AG09309 (cell line): ENCODE results near the gene CCDC73.

Experiments
- DNase-seq: peaks from one replicate; pipeline ENCODE4 v3.0.0-alpha.2; 2010; ENCODE audit warnings: low read depth
- H3K4me3 ChIP-seq: 2 replicates; pipeline ENCODE4 v1.5.1; 2011; ENCODE audit warnings: mild to moderate bottlenecking, low read depth, low read length, moderate library complexity; ENCODE audit not compliant: control insufficient read depth
- TF ChIP-seq, protein P1 (sequence below): IDR thresholded peaks from 2 replicates; pipeline ENCODE4 v1.5.1; 2011; ENCODE audit warnings: mild to moderate bottlenecking, low read depth, low read length, inconsistent platforms; ENCODE audit not compliant: insufficient read depth, control insufficient read depth; ENCODE audit errors: missing control alignments

Gene CCDC73

DNA sequence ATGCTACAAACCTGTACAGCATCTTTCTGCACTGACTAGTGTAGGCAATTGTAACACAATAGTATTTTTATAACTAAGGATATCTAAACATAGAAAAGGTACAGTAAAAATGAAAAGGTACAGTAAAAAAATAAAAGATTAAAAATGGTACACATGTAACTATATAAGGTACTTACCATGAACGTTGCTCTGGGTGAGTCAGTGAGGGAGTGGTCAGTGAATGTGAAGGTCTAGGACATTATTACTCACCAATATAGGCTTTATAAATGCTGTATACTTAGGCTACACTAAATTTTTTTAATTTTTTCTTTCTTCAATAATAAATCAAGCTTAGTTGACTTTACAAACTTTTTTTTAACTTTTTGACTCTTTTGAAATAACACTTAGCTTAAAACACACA lies 150.9 kb downstream of the CCDC73 start:
- no peak for DNase-seq
- TF ChIP-seq, protein P1, sequence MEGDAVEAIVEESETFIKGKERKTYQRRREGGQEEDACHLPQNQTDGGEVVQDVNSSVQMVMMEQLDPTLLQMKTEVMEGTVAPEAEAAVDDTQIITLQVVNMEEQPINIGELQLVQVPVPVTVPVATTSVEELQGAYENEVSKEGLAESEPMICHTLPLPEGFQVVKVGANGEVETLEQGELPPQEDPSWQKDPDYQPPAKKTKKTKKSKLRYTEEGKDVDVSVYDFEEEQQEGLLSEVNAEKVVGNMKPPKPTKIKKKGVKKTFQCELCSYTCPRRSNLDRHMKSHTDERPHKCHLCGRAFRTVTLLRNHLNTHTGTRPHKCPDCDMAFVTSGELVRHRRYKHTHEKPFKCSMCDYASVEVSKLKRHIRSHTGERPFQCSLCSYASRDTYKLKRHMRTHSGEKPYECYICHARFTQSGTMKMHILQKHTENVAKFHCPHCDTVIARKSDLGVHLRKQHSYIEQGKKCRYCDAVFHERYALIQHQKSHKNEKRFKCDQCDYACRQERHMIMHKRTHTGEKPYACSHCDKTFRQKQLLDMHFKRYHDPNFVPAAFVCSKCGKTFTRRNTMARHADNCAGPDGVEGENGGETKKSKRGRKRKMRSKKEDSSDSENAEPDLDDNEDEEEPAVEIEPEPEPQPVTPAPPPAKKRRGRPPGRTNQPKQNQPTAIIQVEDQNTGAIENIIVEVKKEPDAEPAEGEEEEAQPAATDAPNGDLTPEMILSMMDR: no peak
- no peak overlapping the region for H3K4me3 ChIP-seq

DNA sequence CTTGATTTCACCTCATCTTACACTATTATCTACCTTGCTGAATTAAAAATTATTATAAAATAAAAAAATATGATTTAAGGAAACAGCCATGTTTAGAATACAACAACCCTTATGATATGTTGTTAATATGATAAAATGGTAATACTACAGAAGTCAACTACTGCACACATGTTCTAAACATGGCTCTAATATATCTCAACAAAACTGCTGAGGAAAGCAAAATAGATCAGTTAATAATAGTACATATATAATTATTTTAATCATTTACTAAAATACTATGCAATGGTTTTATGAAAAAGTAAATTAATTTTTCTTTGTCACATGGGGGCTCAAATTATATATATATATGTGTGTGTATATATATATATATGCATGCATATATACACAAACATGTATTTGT lies 153.1 kb downstream of the CCDC73 start:
- TF ChIP-seq, protein P1: no peak
- no peak overlapping the region for H3K4me3 ChIP-seq
- no peak for DNase-seq

DNA sequence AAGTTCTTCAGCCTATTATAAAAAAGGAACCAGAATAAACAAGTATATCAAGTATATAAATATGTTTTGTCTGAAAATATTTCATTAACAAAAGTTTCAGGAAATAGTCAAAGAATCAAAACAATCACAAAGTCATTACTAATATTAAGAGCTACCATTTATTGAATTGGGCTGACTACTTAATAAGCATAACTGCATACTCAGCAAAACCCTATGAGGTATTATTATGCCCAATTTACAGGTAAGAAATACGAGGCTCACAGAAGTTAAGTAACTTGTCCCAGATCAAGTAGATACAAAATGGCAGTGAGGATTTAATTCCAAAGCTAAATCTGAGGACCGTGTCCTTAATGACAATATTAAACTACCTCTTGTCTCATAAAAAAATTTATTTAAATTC lies 158.6 kb downstream of the CCDC73 start:
- no peak overlapping the region for H3K4me3 ChIP-seq
- TF ChIP-seq, protein P1: no peak
- no peak for DNase-seq

DNA sequence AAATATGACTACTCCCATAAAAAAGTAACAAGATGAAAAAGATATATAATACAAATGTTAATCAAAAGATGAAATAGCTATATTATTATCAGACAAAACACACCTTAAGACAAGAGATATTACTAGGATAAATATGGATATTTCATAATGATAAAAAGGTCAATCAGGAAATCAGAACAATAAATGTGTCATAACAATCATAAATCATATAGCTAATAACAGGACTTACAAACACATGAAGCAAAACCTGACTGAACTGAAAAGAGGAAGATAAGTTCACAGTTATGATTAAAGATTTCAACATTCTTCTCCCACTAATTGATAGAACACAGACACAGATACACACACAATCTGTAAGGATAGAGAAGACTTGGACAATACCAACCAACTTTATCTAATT lies 163.6 kb downstream of the CCDC73 start:
- TF ChIP-seq, protein P1: no peak
- no peak overlapping the region for H3K4me3 ChIP-seq
- DNase-seq: no peak

DNA sequence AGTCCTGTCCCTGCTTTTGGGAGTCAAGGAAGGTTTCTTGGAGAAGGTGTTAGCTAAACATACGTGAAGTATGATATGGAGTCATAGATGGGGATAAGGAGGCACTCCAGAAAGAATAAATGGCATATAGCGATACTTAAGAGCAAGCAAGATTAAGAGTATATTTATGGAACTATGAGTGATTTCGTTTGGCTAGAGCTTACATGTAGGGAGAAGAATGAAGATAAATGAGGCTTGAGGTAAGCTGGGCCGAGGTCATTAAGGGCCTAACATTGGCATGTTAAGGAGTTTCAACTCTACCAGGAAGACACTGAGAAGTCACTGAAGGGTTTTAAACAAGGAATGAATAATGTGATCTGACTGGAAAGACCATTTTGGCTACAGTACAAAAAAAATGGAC lies 177.6 kb downstream of the CCDC73 start:
- DNase-seq: no peak
- TF ChIP-seq, protein P1: no peak
- H3K4me3 ChIP-seq: no peak overlapping the region

DNA sequence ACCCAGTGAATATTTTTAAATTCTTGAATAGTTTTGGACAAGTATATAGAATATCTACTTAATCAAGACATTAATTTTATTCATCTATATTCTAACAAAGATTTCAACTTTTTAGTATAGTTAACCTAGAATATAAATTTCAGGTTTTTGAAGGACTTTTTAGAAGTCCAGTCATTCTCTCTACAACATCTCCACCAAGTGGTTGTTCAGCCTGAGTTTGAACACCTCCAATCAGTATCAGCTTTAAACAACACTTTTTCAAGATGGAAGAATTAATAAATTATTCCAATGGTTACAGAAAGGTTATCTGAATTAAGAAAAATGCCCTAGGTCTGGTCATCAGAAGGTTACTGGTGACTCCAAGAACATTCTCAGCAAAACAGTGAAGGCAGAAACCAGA lies 179.0 kb downstream of the CCDC73 start:
- H3K4me3 ChIP-seq: no peak overlapping the region
- TF ChIP-seq, protein P1: no peak
- DNase-seq: no peak
